GM21717 (cell line): Measurements from ENCODE around the gene HLA-DOA.

Source experiments
- ATAC-seq: cut with Tn5 transposase; IDR thresholded peaks from one replicate; pipeline ENCODE4 v1.9.1; 2021; ENCODE audit warnings: mild to moderate bottlenecking, moderate library complexity; ENCODE audit not compliant: unreplicated experiment

Gene HLA-DOA

GRCh38 chr6:32980488-32981038 is 28.8 kb downstream of the HLA-DOA start:
- ATAC-seq: no peak

- no peak for ATAC-seq
Measured at GRCh38 chr6:32979720-32980487, 29.5 kb downstream of the HLA-DOA start.

DNA sequence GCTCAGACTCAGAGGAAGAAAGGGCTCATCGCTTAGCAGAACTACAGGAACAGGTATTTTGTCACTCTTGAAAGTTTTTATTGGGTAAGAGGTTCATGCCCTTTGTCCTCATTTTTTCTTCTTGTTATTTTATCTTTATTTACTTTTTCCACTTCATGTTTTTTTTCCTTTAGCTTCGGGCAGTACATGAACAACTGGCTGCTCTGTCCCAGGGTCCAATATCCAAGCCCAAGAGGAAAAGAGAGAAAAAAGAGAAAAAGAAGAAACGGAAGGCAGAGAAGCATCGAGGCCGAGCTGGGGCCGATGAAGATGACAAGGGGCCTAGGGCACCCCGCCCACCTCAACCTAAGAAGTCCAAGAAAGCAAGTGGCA is 31.5 kb downstream of the HLA-DOA start:
- ATAC-seq: no peak

GRCh38 chr6:32977272-32977952 is 32.0 kb downstream of the HLA-DOA start:
- ATAC-seq: no peak

- no peak for ATAC-seq
Measured at GRCh38 chr6:32976334-32977069, 32.9 kb downstream of the HLA-DOA start.

- no peak for ATAC-seq
Measured at GRCh38 chr6:32975886-32976285, 33.5 kb downstream of the HLA-DOA start.

- ATAC-seq: no peak
Measured at GRCh38 chr6:32974541-32975308, 34.7 kb downstream of the HLA-DOA start.

DNA sequence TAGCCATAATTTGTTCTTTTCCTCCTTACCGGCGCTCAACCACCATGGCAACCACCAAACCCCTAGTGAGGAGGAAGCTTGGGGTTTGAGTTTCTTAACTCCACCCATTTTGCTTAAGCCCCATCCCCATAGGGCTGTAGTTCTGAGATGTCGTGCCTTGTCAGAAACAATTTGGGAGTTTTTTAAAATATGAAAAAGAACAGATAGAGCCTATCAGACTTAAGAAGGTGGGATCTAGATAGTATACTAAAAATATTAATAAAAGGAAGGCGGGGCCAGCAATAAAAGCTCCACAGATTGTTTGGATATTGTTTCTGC is 35.4 kb downstream of the HLA-DOA start:
- ATAC-seq: no peak

DNA sequence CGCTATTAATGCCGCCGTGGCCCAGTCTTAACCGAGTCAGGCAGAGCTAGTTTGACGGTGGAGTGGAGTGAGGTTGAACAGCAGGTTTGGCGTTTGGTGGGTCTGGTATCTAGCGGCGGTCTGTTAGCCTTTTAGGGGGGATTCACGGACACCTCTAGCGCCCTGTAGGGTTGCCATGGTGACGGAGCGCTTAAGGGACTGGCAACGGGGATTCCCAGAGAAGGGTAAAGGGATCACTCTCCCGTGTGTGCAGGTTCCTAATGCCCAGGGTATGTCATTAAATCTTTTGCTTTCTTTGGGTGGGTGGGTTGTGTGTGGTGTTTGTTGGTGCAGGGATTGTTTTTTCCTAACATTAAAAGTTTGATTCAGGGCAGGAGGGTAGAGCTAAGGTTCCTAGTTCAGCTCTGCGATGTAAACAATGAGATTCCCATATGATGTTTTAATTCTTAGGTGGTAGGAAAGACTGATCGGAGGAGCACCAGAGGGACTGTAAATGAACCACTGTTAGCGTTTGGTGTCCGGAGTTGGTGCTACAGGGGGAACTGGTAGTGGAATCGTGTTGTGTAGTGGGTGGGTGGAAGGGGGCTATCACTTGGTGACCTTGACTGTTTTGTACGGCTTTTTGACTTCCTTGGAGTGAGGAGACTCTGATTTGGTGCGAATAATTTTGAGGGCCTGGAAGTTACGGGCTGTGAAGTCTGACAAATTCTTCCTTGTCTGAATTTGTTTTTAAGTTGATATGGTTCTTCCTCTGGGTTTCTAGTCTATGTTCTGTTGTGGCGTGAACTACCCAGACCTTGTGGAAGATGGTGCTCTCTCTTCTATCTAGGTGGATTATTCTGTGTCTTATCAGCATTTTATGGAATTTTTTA is 36.0 kb downstream of the HLA-DOA start:
- ATAC-seq: no peak

DNA sequence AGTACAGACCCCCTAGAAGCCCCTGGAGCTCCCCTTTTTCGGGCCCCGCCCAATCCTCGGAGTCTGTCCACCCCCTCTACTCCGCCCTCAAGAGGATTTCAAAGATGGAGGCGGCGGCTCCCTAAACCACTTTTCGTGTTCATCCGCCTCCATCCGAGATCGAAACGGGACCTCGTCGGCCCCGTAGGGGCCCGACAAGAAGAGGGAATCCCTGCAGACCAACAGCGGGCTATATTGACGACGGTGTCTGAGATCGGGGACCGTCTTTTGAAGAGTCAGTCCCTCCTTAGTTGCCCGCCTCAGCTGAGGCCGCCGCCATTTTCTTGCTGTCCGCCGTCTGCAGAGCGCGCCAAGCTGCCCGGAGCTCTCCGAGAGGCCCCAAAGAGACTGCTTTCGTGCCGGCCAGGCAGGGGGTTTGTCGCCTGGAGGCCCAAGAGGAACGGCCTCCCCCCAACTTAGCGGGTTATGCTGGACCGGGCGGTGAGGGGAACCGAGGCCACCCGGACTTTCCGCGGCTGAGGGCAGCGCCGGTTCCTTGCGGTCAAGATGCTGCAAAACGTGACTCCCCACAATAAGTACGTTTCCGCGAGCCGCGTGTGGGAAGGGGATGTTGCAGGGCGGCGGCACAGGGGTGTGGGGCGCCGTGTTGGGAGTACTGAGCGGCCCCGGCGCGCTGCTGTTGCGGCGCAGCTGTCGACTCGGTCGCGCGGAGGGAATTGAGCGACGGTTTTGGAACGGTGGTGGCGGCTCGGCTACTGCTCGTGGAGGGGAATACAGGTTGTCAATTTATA is 36.8 kb downstream of the HLA-DOA start:
- peak; percentile 0 for ATAC-seq

- peak; percentile 28 for ATAC-seq
Measured at GRCh38 chr6:32971581-32972352, 37.6 kb downstream of the HLA-DOA start.

- ATAC-seq: no peak
Measured at GRCh38 chr6:32971242-32971580, 38.2 kb downstream of the HLA-DOA start.

GRCh38 chr6:32970413-32971241 is 38.8 kb downstream of the HLA-DOA start:
- ATAC-seq: no peak

DNA sequence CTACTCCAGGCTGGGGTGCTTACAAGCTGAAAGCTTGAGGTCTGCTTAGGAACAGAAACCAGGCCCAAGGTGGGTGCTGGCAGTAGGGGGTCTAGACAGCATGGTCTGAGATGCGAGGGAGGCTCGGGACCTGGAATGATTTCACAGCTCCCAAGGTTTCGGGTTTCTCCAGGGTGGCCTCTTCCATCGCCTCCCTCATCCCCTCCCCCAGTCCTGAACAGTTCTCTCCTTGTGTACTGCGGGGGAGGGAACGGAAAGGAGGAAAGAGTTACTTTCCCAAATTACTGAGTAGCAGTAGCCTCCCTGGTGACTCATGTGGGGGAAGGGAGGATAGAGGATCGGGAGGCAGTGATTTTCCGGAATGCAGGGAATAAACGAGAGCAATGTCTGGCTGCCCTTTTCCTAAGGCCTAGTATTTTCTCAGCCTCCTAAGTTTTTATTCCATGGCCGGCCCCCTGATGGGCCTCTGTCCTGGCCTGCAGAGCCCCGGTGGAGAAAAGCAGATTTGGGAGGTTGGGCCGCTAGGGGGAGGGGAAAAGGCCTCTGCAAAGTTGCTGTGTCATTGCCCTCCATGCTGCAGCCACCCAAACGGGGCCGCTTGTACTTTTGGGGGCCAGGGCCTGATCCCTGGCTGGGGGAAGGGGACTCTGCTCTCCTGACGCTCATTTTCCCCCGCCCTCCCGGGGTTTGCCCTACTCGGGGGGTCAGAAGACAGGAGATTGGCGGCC is 39.5 kb downstream of the HLA-DOA start:
- no peak for ATAC-seq

DNA sequence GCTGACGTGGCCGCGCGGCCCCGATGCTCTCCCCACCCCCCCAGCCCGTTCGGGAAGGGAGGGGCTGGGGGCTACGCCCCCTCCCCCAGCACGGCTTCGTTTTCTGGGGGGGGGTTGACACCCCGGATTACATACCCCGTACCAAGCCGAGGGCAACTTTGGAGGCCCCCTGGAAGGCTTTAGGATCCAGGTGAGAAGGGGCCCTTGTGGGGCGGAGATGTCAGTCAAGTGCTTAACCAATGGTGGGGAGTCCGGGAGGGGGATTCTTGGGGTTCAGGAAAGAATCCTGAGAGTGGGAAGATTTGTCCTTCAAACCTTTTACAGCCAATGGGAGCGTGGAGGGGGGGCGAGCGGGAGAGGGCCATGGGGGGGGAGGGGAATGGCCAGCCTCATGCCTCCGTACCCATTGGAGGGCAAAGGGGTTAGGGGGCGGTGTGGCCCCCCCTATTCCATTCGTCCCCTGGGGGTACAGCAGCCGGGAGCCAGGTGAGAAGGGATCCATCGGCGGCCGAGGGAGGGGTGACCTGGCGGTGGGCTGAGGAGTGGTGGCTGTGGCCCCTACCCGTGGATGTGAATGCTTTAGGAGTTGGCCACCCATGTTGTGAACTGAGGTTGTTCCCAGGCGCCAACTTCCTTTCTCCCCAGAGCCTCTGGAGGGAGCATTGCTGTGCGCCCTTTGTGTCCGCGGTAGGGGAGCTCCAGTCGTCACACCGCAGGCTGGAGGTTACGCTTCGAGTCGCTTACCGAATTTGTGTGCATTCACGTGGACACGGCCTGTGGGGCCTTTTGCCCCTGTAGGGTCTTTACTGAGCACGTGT is 40.3 kb downstream of the HLA-DOA start:
- ATAC-seq: no peak
